HG03066 (cell line): ENCODE data around the gene CENPU.

Source experiments
- ATAC-seq: cut with Tn5 transposase; IDR thresholded peaks from one replicate; pipeline ENCODE4 v1.9.1; 2021; ENCODE audit warnings: low read depth; ENCODE audit not compliant: unreplicated experiment

CENPU gene

GRCh38 chr4:184715526-184715925 is 18.4 kb downstream of the CENPU start:
- no peak for ATAC-seq

GRCh38 chr4:184713887-184714286 is 20.0 kb downstream of the CENPU start:
- ATAC-seq, result no peak

GRCh38 chr4:184712322-184712721 is 21.6 kb downstream of the CENPU start:
- no peak for ATAC-seq

GRCh38 chr4:184706453-184706852 is 27.4 kb downstream of the CENPU start:
- no peak for ATAC-seq

GRCh38 chr4:184705692-184706091 is 28.2 kb downstream of the CENPU start:
- no peak for ATAC-seq

GRCh38 chr4:184702114-184702513 is 31.8 kb downstream of the CENPU start:
- no peak for ATAC-seq

- no peak for ATAC-seq
Measured at GRCh38 chr4:184699941-184700340, 34.0 kb downstream of the CENPU start.

- ATAC-seq, result no peak
Measured at GRCh38 chr4:184697956-184698355, 35.9 kb downstream of the CENPU start.

GRCh38 chr4:184695178-184695896 is 38.6 kb downstream of the CENPU start:
- ATAC-seq, result no peak

GRCh38 chr4:184694412-184694956 is 39.4 kb downstream of the CENPU start:
- ATAC-seq, result no peak

GRCh38 chr4:184693056-184693455 is 40.8 kb downstream of the CENPU start:
- ATAC-seq, result no peak

GRCh38 chr4:184689681-184690080 is 44.2 kb downstream of the CENPU start:
- ATAC-seq, result no peak

- ATAC-seq, result no peak
Measured at GRCh38 chr4:184688447-184688846, 45.4 kb downstream of the CENPU start.

- ATAC-seq, result no peak
Measured at GRCh38 chr4:184688005-184688404, 45.9 kb downstream of the CENPU start.

GRCh38 chr4:184684491-184685189 is 49.3 kb downstream of the CENPU start:
- no peak for ATAC-seq

GRCh38 chr4:184681916-184682315 is 52.0 kb downstream of the CENPU start:
- ATAC-seq, result no peak

GRCh38 chr4:184680698-184681097 is 53.2 kb downstream of the CENPU start:
- no peak for ATAC-seq

- no peak for ATAC-seq
Measured at GRCh38 chr4:184675821-184676492, 57.9 kb downstream of the CENPU start.

- ATAC-seq, result no peak
Measured at GRCh38 chr4:184675018-184675417, 58.9 kb downstream of the CENPU start.

GRCh38 chr4:184674011-184674410 is 59.9 kb downstream of the CENPU start:
- ATAC-seq, result no peak

- no peak for ATAC-seq
Measured at GRCh38 chr4:184672741-184673140, 61.2 kb downstream of the CENPU start.
